GM19238 (cell line): ENCODE data around the gene RNF145.

Source experiments
- DNase-seq: peaks from one replicate; pipeline ENCODE4 v3.0.0; 2011; ENCODE audit warnings: low spot score; ENCODE audit not compliant: insufficient read length

RNF145 gene

DNA sequence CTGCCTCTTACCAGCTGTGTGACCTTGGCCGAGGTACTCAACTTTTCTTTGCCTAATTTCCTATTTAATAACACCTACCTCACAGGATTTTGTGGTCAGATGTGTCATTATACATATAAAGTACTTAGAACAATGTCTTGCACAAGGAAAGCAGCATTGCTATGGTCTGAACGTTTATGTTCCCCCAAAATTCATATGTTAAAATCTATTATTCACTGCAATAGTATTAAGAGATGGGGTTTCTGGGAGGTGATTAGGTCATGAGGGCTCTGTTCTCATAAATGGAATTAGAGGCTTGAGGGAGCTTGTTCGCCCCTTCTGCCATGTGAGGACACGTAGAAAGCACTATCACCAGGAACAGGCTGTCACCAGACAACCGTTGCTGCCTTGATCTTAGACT, 10.9 kb upstream of the RNF145 start:
- DNase-seq, result no peak

DNA sequence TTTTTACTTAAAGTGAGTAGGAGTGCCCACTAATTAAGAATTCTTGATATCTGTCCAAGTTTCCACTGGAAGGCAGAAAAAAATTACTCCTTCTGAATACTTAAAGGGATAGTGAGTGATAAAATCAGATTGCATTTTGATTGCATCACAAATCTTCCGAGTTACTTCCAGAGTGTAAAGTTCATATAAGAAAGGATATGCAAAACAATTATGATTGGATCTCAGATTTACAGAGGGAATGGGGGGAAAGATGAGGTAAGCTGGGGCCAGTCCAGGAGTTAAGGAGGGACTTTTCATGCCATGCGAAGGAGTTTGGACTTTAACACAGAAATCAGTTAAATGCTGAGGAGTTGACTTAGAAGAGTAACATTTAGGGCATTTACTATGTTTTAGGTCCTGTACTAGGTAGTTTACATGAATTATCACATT, 9.3 kb upstream of the RNF145 start:
- no peak for DNase-seq

DNA sequence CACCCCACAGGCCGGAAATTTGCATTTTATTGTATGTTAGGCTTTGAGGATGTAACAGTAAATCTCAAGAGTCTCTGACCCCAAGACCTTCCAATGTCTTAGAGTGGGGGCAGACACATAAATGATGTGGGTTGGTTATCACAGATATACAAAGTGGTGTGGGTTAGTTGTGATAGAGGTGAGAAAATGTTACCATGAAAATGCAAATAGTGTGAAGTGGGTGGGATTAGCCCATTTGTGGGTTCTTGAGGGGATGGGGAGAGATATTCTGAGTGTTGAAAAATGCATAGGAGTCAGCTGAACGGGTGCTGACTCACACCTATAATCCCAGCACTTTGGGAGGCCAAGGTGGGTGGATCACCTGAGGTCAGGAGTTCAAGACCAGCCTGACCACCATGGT, 7.9 kb upstream of the RNF145 start:
- DNase-seq, result no peak

DNA sequence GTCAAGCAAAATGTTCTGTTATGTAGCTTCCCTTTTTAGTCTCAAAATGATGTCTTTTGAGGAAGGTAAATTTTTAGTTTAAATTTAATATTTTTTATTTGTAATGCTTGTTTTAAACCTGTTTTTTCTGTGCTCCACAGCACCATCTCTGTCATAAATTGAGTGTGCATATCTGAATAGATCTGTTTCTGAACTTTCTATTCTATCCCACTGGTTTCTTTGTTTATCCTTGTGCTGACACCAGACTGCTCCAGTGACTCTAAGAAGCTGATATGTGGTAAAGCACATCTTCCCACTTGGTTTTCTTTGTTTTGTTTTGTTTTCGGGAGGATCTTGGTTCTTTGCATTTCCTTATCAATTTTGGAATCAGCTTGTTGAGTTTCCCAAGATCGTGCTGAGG, 7.1 kb upstream of the RNF145 start:
- DNase-seq, result no peak

DNA sequence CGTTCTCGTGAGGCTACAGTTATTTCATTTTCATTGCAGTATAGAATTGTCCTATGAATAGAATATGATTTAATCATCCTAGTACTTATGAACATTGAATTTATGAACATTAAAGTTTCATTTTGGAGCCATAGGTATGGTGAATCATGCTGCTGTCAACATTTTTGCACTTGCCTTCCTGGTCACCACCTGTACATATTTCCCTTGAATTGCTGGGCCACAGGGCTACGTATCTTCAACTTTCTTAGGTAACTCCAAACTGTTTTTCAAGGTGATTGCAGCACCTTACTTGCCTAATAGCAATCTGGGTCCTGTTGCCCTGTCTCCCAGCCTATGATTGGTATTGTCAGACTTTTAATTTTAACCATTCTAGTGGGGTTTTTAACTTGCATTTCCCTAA, 6.5 kb upstream of the RNF145 start:
- DNase-seq, result no peak

DNA sequence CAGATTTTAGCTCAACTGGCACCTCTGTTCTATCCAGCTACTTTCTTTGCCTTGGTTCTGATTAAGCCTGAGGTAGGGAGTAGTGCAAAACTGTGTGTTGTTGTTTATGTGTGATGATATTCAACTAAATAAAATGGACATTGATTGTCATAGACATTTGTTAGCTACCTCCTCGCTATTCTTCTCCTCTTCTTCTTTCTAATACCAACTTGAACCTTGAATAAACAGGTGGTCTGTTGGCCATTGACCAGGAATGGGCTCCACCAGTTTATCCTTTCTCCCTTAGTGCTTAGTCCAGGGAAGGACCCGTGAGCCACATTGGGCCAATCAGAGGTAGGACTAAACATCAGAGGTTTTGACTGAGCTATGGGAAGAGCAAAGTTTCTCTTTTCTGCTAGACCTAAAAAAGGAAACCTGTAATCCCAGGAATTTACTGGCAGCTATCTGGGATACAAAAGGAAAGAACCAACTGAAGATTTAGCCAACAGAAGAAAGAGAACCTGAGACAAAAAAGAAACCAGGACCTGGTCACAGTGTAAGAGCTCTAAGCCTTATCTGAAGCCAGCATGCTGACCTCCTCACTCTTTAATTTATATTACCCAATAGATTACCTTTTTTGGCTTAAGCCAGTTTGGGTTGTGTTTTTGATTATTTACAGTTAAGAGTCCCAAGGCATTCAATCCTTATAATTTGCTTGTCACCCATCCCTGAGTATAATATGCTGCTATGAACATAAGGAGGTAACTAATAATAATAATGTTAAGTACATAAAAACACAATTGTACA, 5.3 kb upstream of the RNF145 start:
- no peak for DNase-seq

DNA sequence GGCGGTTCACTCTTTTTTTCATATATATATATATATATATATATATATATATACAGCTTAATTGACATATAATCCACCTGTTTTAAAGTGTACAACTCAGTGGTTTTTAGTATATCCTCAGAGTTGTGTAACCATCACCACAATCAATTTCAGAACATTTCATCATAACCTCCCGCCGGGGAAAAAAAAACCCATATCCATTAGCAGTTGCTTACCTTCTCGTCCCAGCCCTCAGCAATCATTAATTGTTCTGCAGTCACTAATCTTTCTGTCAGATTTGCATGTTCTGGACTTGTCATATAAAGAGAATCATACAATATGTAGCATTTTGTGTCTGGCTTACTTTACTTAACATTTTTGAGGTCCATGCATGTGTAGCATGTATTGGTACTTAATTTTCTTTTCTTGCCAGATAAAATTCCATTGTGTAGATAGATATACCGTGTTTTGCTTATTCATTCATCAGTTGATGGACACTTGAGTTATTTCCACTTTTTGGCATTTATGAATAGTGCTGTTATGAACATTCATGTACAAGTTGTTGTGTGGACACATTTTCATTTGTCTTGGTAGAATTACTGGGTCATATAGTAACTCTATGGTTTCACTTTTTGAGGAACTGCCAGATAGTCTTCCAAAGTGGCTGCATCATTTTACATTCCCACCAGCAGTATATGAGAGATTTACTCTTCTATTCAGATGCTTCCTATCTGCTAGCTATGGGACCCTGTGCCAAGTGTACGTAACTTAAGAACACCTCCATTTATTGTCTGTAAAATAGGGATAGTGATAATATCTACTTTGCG, 3.5 kb upstream of the RNF145 start:
- no peak for DNase-seq

DNA sequence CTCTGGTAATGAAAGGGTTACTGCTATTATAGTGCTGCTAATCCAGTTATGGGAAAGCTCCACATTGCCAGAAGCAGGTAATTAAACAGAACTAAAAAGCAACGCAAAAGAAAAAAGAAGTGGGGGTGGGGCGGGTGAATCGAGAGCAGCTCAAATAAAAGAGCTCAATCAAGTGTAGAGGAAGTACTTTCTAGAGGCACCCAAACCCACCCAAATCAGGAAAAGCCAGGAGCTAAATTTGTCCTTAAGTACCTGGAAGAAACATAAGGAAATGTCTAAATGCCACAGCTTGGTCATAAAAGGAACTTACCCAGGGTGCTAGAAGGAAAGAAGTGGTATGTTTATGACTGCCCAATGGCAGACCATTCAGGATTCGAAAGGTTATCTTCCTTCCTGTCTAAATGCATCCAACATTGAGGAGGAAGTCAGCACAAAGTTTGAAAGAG, 2.4 kb upstream of the RNF145 start:
- DNase-seq, result no peak

DNA sequence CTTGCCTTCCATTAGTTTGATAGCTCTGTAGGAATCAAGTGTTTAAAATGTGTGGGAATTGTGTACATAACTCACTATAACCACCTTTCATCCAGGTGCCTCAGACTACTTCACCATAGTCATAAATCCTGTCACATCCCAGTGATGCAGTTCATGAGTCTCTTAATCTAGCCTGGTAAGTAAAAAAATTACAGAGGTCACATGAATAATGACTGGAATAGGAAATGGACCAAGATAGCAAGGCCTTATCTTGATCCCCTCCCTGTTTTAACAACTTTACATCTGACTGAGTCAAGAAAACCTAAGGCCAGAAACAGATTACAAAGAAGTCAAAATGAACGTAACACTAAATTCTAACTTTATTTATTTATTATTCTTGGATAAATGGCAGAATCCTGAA, 1.5 kb upstream of the RNF145 start:
- DNase-seq, result no peak

DNA sequence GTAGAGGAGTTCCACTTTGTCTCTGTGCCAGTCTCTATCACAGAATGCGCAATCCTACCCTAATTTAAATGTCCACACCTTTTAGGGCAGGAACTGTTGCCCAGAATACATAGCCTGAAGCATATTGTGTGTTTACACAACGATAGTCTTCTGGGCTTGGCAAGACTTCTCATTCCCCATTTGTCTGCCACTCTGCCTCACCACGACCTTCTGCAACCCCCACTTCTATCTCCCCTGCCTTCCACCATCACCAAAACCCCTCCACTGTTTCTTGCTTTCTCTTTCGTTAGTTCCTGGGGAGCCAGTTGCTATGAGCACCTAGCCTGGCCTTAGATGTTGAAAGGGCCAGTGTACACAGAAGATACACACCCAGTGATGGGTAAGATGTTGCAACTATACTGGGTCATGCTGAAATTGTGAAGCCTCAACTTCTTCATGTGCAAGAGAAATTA, 883 bp upstream of the RNF145 start:
- no peak for DNase-seq

DNA sequence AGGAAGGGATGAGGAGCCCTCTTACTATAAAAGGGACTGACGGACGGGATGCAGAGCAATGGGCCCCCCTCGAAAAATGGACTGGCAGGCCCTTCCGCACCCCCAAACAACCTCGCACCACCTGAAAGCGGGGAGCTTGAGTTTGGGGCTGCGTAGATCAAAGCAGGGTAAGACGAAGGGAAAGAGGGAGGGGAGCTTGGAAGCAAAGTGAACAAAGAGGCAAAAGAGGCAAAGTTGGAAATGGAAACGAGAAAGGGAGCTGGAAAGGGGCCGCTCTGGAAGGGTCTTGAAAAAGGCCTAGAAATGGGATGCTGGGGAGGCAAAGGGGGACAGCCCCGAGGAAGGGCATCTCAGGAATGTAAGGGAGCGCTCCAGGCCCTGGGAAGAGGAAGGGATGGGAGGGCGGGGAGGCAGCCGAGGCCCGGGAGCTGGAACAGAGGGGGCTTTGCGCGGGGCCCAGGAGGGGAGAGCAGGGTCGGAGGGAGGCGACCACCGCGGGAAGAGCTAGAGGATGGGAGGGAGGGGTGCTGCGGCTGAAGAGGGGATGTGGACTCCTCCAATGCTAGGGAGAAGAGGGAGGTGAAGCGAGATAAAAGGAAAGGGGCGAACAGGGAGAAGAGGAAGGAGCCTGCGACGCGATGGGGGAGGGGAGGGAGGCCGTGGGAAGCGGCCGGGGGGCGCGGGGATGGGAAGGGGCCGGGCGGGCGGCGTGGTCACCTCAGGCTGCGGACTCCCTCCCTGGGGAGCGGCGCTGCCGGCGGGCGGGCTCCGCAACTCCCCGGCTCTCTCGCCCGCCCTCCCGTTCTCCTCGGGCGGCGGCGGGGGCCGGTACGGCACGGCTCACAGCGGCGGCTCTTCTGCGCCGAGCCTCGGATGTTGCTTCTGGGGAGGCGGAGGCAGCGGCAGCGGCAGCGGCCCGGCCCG, 577 bp downstream of the RNF145 start:
- DNase-seq, result no peak

DNA sequence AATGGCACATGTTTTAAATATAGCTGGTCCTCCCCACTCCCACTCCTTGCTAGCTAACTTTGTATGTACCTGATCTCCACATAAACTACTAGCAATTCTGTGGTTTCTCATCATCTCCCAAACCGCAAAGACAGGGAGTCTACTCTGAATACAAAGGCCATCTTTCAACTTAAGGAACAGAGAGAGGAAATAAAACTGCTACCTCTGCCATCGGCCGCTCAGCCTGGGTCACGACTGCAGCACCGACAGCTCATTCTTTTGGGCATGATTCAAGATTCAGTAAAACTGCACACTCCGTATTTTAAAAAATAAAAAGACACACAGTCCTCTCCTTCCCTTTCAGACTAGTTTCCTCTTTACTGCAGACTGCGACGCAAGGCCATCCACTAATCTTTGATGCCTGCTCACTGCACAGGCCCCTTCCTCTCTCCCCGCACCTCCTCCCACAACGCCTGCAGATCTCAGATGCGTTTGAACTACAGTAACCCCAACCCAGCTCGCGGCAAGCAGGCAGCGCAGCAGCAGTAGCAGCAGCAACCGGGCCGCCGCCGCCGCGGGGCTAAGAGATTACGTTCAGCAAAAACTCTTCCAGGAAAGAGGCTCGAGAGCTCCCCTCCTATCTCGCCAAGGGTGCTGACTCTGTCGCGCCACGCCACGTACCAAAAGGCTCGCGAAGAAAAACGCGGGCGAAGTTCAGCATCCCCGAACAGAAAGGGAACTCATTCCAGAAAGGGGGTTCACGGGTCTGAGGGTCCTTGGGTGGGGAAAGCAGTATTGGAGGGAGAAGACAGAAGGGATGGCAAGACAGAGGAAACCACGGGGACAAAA, 1.5 kb downstream of the RNF145 start:
- DNase-seq, result no peak

DNA sequence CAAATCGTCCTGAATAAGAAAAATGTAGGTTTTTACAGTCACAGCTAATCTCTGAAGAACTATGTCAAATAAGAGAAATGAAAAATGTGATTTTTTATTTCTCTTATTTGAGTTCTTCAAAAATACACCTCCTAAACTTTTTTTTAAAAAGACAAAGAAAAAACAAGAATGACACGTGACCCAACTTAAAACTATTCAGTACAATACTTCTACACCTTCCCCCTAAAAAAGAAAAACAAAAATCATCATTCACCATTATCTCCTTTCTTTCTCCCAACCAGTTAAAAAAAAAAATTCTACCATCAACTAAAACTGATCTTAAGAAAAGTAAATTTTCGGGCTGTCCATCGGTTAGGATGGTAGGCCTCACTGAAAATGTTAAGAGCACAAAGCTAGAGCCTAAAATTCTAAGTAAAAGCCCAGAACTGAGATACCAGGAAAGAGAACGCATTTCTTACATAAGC, 2.1 kb downstream of the RNF145 start:
- no peak for DNase-seq

DNA sequence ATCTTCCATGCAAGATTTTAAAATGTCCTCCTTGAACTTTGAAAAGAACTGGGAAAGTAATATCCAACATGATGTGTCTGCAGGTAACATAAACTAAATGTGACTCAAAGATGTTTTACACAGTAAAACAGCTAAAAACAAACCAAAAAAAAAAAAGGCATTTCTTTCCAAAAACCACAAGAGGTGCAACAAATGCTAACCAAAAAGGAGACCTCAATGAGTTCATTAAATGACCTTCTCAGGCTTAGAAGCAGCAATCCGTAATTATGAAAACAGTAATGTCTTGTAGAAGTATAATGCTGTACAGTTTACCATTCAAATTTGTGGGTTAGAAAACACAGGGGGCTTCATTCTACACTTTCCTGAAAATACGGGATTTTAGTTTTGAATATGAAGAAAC, 2.5 kb downstream of the RNF145 start:
- no peak for DNase-seq

DNA sequence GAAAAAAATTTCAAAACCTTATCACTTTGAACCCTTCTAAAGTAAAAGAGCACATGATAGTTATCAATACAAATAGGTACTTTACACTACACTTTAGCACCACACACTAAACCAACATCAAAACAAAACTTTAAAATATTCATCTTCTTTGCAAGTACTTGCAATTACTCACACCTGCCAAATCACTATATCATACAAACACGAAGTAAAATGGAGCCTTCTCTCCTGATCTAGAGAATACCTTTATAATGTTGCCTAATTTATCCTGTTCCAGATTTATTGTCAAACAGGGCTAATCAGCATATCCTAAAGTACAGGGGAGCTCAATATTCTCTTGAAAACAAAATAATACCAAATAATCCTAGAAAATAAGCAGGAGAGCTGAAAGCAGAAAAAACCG, 3.0 kb downstream of the RNF145 start:
- DNase-seq, result no peak

DNA sequence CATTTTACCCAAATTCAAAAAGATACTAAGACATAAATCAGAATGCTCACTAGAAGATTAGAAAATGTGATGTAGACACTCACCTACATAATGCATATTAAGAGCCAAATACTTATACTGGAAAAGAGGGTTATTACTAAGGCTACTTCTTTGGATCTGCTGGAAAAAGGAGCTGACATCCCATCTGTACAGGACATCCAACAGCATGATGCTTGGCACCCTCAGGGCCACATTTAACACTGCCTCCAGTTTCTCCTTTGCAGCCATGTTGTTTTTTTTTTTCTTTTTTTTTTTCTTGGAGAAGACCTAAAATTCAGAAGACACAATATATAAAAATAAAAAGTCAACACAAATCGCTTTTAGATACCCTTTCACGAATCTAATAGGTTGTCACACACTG, 6.0 kb downstream of the RNF145 start:
- no peak for DNase-seq

DNA sequence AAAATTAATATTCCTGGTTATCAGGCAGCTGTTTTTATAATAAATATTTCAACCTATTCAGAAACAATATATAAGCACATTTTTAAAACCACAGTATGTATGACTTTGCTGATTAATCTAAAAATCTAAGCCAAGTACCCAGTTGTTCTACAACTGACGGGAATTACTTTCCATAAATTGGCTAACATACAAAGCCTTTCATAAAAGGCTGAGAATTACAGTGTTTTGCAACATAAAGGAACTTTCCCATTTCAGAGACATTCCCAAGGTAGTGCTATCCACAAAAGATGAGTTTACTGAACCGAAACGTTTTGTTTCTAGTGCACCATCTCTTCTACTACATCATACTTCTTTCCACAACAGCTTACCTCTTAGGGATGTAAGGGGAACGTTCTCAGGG, 7.2 kb downstream of the RNF145 start:
- DNase-seq, result no peak

DNA sequence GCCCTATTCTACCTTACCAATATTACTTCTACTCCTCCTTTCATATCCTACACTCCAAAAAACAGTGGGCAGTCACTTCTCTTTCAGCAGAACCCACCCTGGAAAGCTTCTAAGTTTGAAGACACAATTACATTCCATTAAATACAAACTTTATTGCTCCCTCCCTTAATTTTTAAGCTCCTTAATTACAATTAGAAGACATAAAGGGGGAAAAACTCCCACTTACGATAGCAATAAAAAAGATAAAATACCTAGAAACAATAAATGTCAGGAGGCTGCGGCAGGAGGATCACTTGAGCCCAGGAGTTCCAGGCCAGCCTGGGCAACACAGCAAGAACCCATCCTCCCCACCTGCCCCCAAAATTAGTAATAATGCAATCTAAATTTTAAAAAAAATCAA, 9.6 kb downstream of the RNF145 start:
- DNase-seq, result no peak

DNA sequence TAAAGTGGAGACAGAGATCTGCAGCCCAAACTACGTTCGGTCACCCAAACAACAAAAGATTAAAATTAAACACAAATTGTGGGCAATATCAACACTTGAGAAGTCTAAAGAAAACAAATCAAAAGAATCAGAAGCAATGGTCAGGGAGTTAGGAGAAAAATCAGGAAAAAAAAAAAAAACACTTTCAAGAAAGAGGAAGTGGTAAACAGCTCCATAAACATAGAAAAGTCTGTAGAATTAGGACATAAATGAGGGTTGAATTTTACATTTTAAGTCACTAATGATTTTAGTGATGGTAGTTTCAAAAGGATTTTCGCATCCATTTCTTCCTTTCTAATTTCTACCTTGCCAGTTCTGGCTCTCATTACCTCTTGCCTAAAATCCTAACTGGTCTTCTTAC, 10.1 kb downstream of the RNF145 start:
- DNase-seq, result no peak
